Parathyroid adenoma (tissue), 2 donors: ENCODE results near the gene GPC3.

Source experiments
- H2AFZ ChIP-seq: fragments of 300-600 bp; sonication (generic); one replicate; pipeline ENCODE4 v1.7.0; 2017; ENCODE audit warnings: antibody characterized with exemption, mild to moderate bottlenecking
- H3K27ac ChIP-seq: fragments of 300-600 bp; sonication (generic); one replicate; pipeline ENCODE4 v1.7.0; 2017
- H3K27me3 ChIP-seq: fragments of 300-600 bp; sonication (generic); one replicate; pipeline ENCODE4 v1.7.0; 2017; ENCODE audit warnings: low read length; ENCODE audit not compliant: control insufficient read depth, insufficient read depth
- H3K36me3 ChIP-seq: fragments of 300-600 bp; sonication (generic); one replicate; pipeline ENCODE4 v1.7.0; 2017; ENCODE audit warnings: low read length; ENCODE audit not compliant: control insufficient read depth, insufficient read depth
- H3K4me1 ChIP-seq: fragments of 300-600 bp; sonication (generic); one replicate; pipeline ENCODE4 v1.7.0; 2017; ENCODE audit warnings: control low read depth
- H3K4me2 ChIP-seq: fragments of 300-600 bp; sonication (generic); one replicate; pipeline ENCODE4 v1.7.0; 2017; ENCODE audit warnings: low read length
- H3K4me3 ChIP-seq: fragments of 300-600 bp; sonication (generic); one replicate; pipeline ENCODE4 v1.7.0; 2017; ENCODE audit warnings: low read depth, low read length
- H3K79me2 ChIP-seq: fragments of 300-600 bp; sonication (generic); one replicate; pipeline ENCODE4 v1.7.0; 2017; ENCODE audit warnings: control low read depth
- H3K9ac ChIP-seq: fragments of 300-600 bp; sonication (generic); one replicate; pipeline ENCODE4 v1.7.0; 2017; ENCODE audit warnings: mild to moderate bottlenecking
- H3K9me3 ChIP-seq: fragments of 300-600 bp; sonication (generic); one replicate; pipeline ENCODE4 v1.7.0; 2017; ENCODE audit warnings: low read length; ENCODE audit not compliant: control insufficient read depth
- TF ChIP-seq, protein P1 (sequence below): fragments of 300-600 bp; sonication (generic); IDR thresholded peaks from one replicate; pipeline ENCODE4 v1.7.0; 2017; ENCODE audit warnings: antibody characterized with exemption, mild to moderate bottlenecking
- donor health status: primary hyperparathyroidism.

Gene GPC3

DNA sequence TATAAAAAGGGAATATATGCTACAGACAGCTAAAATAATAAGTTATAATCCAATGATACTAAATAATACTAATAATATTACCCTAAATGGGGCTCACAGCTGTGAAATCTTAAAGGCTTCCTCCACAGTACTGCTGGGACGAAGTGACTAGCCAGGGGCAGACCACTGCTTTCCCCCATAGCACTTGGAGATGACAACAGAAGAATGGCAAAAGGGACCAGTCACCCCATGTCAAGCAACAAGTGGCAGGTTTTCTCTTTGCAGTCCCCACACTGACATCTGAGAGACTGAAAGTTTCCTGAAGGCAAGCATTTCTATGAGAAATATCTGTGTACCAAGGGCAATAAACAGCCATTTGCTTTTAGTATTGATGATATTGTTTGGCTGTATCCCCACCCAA lies 396.6 kb downstream of the GPC3 start:
- no peaks in the 10 kb centered on the region for H3K9me3 ChIP-seq
- TF ChIP-seq, protein P1, sequence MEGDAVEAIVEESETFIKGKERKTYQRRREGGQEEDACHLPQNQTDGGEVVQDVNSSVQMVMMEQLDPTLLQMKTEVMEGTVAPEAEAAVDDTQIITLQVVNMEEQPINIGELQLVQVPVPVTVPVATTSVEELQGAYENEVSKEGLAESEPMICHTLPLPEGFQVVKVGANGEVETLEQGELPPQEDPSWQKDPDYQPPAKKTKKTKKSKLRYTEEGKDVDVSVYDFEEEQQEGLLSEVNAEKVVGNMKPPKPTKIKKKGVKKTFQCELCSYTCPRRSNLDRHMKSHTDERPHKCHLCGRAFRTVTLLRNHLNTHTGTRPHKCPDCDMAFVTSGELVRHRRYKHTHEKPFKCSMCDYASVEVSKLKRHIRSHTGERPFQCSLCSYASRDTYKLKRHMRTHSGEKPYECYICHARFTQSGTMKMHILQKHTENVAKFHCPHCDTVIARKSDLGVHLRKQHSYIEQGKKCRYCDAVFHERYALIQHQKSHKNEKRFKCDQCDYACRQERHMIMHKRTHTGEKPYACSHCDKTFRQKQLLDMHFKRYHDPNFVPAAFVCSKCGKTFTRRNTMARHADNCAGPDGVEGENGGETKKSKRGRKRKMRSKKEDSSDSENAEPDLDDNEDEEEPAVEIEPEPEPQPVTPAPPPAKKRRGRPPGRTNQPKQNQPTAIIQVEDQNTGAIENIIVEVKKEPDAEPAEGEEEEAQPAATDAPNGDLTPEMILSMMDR = no peak
- no peak overlapping the region for H3K4me3 ChIP-seq
- no peaks in the 10 kb centered on the region for H3K27me3 ChIP-seq
- H3K79me2 ChIP-seq = no peaks in the 10 kb centered on the region
- H2AFZ ChIP-seq = no peak overlapping the region
- no peak overlapping the region for H3K4me2 ChIP-seq
- H3K4me1 ChIP-seq = no peaks in the 10 kb centered on the region
- H3K36me3 ChIP-seq = no peaks in the 10 kb centered on the region
- H3K27ac ChIP-seq = no peak overlapping the region
- H3K9ac ChIP-seq = no peak overlapping the region

DNA sequence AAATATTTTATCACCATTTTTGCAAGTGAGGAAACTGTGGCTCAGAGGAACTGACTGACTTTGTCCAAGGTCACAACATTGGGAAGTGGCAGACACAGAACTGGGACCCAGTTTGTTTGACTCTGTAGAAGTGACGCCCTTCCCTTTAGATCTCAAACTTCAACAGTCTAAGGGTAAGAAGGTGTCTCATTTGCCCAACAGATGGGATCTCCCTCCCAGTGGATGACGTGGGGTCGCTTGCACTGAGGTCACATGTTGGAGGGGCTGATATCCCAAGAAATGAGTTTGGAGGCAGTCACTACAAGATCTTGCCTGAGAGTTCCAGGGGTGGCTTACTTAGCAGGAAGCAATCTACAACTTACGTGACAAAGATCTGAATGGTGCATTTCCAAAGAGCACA lies 397.6 kb downstream of the GPC3 start:
- Histone ChIP-seq H3K9me3 (no peaks in the 10 kb centered on the region), H3K4me2 (no peak overlapping the region)

DNA sequence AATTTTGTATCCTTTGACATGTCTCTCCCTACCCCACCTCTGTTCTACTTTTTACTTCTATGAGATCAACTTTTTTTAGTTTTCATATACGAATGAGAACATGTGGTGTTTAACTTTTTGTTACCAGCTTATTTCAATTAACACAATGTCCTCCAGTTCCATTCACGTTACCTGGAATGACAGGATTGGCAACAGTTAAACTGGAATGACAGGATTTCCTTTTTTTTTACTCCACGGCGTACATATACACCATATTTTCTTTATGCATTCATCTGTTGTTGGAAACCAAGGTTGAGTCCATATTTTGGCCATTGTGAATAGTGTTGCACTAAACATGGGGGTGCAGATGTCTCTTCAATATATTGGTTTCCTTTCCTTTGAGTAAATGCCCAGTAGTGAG lies 398.3 kb downstream of the GPC3 start:
- no peaks in the 10 kb centered on the region for H3K4me1 ChIP-seq
- H3K36me3 ChIP-seq = no peaks in the 10 kb centered on the region
- no peak overlapping the region for H2AFZ ChIP-seq
- no peak overlapping the region for H3K4me2 ChIP-seq
- H3K27me3 ChIP-seq = no peaks in the 10 kb centered on the region
- TF ChIP-seq, protein P1 = no peak
- no peak overlapping the region for H3K9ac ChIP-seq
- no peak overlapping the region for H3K4me3 ChIP-seq
- H3K27ac ChIP-seq = no peak overlapping the region
- H3K79me2 ChIP-seq = no peaks in the 10 kb centered on the region
- no peaks in the 10 kb centered on the region for H3K9me3 ChIP-seq

More for the DNA sequence above, 397.6 kb downstream of the GPC3 start:
- Histone ChIP-seq H3K27ac (no peak overlapping the region), H2AFZ (no peak overlapping the region), H3K79me2 (no peaks in the 10 kb centered on the region), H3K27me3 (no peaks in the 10 kb centered on the region), H3K4me3 (no peak overlapping the region), H3K36me3 (no peaks in the 10 kb centered on the region), H3K9ac (no peak overlapping the region), H3K4me1 (no peaks in the 10 kb centered on the region)
- TF ChIP-seq, protein P1 = no peak

DNA sequence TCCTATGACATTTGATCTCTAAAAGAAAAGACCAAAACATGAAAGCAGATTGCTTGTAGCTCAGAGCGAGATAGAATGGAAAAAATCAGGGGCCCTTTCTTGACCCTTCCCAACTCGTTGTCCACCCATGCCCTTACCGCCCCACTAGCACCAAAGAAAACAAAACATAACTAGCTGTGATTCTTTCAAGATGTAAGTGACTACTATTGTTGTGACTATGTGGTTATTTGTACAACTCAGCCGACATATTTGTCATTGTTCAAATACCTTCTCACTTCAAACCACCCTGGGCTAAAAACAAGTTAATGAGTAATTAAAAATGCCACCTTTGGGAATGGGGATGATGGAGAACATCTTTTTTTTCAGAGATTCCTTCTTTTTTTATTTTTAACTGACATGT lies 399.0 kb downstream of the GPC3 start:
- Histone ChIP-seq H3K4me1 (no peaks in the 10 kb centered on the region), H3K27ac (no peak overlapping the region), H3K9me3 (no peaks in the 10 kb centered on the region), H3K79me2 (no peaks in the 10 kb centered on the region), H2AFZ (no peak overlapping the region), H3K36me3 (no peaks in the 10 kb centered on the region), H3K4me3 (no peak overlapping the region), H3K27me3 (no peaks in the 10 kb centered on the region), H3K4me2 (no peak overlapping the region), H3K9ac (no peak overlapping the region)
- TF ChIP-seq, protein P1 = no peak

DNA sequence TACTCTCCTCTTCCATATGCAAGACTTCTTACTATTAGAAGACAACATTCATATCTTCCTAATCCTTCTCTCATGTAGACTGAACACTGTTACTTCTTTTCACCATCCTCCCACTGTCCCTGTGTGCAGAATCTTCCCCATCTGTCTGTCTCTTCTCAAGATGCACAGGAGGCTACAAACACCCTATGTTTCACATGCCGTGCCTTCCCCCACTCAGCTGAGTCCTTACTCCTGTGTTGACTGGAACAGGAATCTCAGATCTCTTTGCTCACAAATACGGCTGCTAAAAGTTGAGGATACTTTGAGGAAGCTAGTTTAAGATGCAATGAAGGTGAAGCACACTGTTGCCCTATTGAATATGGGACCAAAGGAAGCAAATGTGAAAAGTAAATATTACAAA lies 401.6 kb downstream of the GPC3 start:
- H2AFZ ChIP-seq = no peak overlapping the region
- H3K4me2 ChIP-seq = no peak overlapping the region
- no peaks in the 10 kb centered on the region for H3K4me1 ChIP-seq
- no peak overlapping the region for H3K4me3 ChIP-seq
- H3K9me3 ChIP-seq = no peaks in the 10 kb centered on the region
- TF ChIP-seq, protein P1 = no peak
- no peak overlapping the region for H3K27ac ChIP-seq
- H3K79me2 ChIP-seq = no peaks in the 10 kb centered on the region
- no peaks in the 10 kb centered on the region for H3K27me3 ChIP-seq
- H3K9ac ChIP-seq = no peak overlapping the region
- H3K36me3 ChIP-seq = no peaks in the 10 kb centered on the region
